Activated CD8-positive, alpha-beta memory T cell treated with anti-CD3 and anti-CD28 coated beads for 1 hour (primary cell): ENCODE data around the gene TIMM17A.

Experiments used
- DNase-seq, 2 donors: peaks; one replicate each; pipeline ENCODE4 v3.0.0-alpha.2; 2020; ENCODE audit warnings: low read depth in 1 of 2; ENCODE audit errors: extremely low read depth in 1 of 2

The TIMM17A gene

GRCh38 chr1:201955009-201955728, at the start of gene TIMM17A:
TSS of gene TIMM17A (plus strand) at chr1:201955503. CDS start at chr1:201955527, 24 bp downstream.
- peak; percentile 65 to 86 for DNase-seq

GRCh38 chr1:201906336-201906735, 49.0 kb upstream of the TIMM17A start:
- DNase-seq: no peak

GRCh38 chr1:201907621-201908020, 47.7 kb upstream of the TIMM17A start:
- DNase-seq: no peak

GRCh38 chr1:201911826-201912571, 43.3 kb upstream of the TIMM17A start:
- DNase-seq: no peak

- DNase-seq: no peak
Measured at GRCh38 chr1:201912832-201913231, 42.5 kb upstream of the TIMM17A start.

- no peak for DNase-seq
Measured at GRCh38 chr1:201914456-201915235, 40.7 kb upstream of the TIMM17A start.

GRCh38 chr1:201916649-201917249, 38.6 kb upstream of the TIMM17A start:
- DNase-seq: no peak

GRCh38 chr1:201917362-201918033, 37.8 kb upstream of the TIMM17A start:
- DNase-seq: no peak

- DNase-seq: no peak
Measured at GRCh38 chr1:201918343-201918742, 37.0 kb upstream of the TIMM17A start.

GRCh38 chr1:201921952-201922558, 33.2 kb upstream of the TIMM17A start:
- no peak for DNase-seq

- DNase-seq: no peak
Measured at GRCh38 chr1:201925301-201925567, 30.1 kb upstream of the TIMM17A start.

GRCh38 chr1:201925981-201926645, 29.2 kb upstream of the TIMM17A start:
- DNase-seq: no peak

- no peak for DNase-seq
Measured at GRCh38 chr1:201928266-201928665, 27.0 kb upstream of the TIMM17A start.

GRCh38 chr1:201930137-201930536, 25.2 kb upstream of the TIMM17A start:
- DNase-seq: no peak

- no peak for DNase-seq
Measured at GRCh38 chr1:201930803-201931202, 24.5 kb upstream of the TIMM17A start.

- DNase-seq: no peak
Measured at GRCh38 chr1:201933840-201934430, 21.4 kb upstream of the TIMM17A start.

GRCh38 chr1:201937624-201938213, 17.6 kb upstream of the TIMM17A start:
- no peak for DNase-seq

- DNase-seq: no peak
Measured at GRCh38 chr1:201938440-201939035, 16.8 kb upstream of the TIMM17A start.

- no peak for DNase-seq
Measured at GRCh38 chr1:201939148-201939547, 16.2 kb upstream of the TIMM17A start.
